B cell (primary cell): ENCODE data around the gene CCDC78. TPM values are rescaled to one million over a fixed set of nuclear protein-coding genes. Genes with fewer than 3 reads are reported as not detected.
A peak's percentile ranks its signal among the peaks of the same experiment; 100 is the strongest.

Experiments used
- ATAC-seq: fragments of 200-7000 bp; cut with Tn5 transposase; one replicate; pipeline ENCODE4 v1.10.0; 2021; ENCODE audit warnings: low read depth, mild to moderate bottlenecking, moderate number of reproducible peaks, moderate library complexity
- CTCF ChIA-PET: fragments of 350-600 bp; sonication (Branson Sonifier 250); formaldehyde crosslinking; loops from one replicate; lab custom pipeline; 2021; ENCODE audit warnings: antibody characterized with exemption, inconsistent platforms; lab: Charles Lee
- POLR2A ChIA-PET: fragments of 350-600 bp; sonication (Branson Sonifier 250); formaldehyde crosslinking; loops from one replicate; lab custom pipeline; 2021; ENCODE audit warnings: antibody characterized with exemption; lab: Charles Lee
- DNase-seq: peaks from one replicate; pipeline ENCODE4 v3.0.0; 2013
- H2AFZ ChIP-seq: 2 replicates; pipeline ENCODE4 v1.6.1; 2012; ENCODE audit warnings: mild to moderate bottlenecking, low read depth, low read length; ENCODE audit not compliant: insufficient read depth, poor library complexity, severe bottlenecking
- H3K27ac ChIP-seq, 2 donors: 1 replicate in 1 of 2; 2 replicates in 1 of 2; pipeline ENCODE4 v1.5.1; 2012 to 2013; ENCODE audit warnings: low read length in 2 of 2, mild to moderate bottlenecking in 2 of 2, moderate library complexity in 1 of 2
- H3K27me3 ChIP-seq, 4 experiments: fragments of 200-600 bp in 1 of 4; sonication (generic) in 1 of 4; replicated peaks in 1 of 4; 1 replicate in 2 of 4; 2 replicates in 2 of 4; pipeline versions ENCODE4 v1.6.1 to v1.7.0; 2013 to 2016; ENCODE audit warnings: low read length in 3 of 4, mild to moderate bottlenecking in 2 of 4, mixed read lengths in 1 of 4, moderate library complexity in 1 of 4; ENCODE audit not compliant: insufficient read depth in 4 of 4, control insufficient read depth in 3 of 4; ENCODE audit errors: control extremely low read depth in 1 of 4
- H3K36me3 ChIP-seq, 2 experiments: replicated peaks in 1 of 2; 1 replicate in 1 of 2; 2 replicates in 1 of 2; pipeline versions ENCODE4 v1.6.1 to v1.7.1; 2013; ENCODE audit warnings: low read length in 1 of 2; ENCODE audit not compliant: insufficient read depth in 2 of 2, control insufficient read depth in 1 of 2; ENCODE audit errors: control extremely low read depth in 1 of 2, extremely low read depth in 1 of 2
- H3K4me1 ChIP-seq, 2 donors: fragments of 200-600 bp in 1 of 2; sonication (generic) in 1 of 2; 1 replicate in 1 of 2; 2 replicates in 1 of 2; pipeline versions ENCODE4 v1.5.1 to v1.6.1; 2013 to 2017; ENCODE audit warnings: low read length in 2 of 2; ENCODE audit not compliant: control insufficient read depth in 2 of 2, insufficient read depth in 2 of 2
- H3K4me2 ChIP-seq: replicated peaks from 2 replicates; pipeline ENCODE3; 2012; ENCODE audit warnings: mild to moderate bottlenecking, low read depth, low read length; ENCODE audit not compliant: poor library complexity, severe bottlenecking
- H3K4me3 ChIP-seq, 5 experiments: fragments of 200-600 bp in 1 of 5; sonication (generic) in 1 of 5; 1 replicate in 3 of 5; 2 replicates in 2 of 5; pipeline versions ENCODE4 v1.5.1 to v1.7.0; 2011 to 2016; ENCODE audit warnings: low read length in 4 of 5, mild to moderate bottlenecking in 4 of 5, low read depth in 2 of 5, control low read depth in 1 of 5, moderate library complexity in 1 of 5; ENCODE audit not compliant: insufficient read depth in 1 of 5; ENCODE audit errors: control extremely low read depth in 1 of 5, extremely low read depth in 1 of 5
- H3K79me2 ChIP-seq: fragments of 200-600 bp; sonication (generic); one replicate; pipeline ENCODE4 v1.6.0; 2016; ENCODE audit warnings: low read length; ENCODE audit not compliant: control insufficient read depth, insufficient read depth
- H3K9ac ChIP-seq: fragments of 200-600 bp; sonication (generic); 2 replicates; pipeline ENCODE4 v1.6.1; 2017; ENCODE audit warnings: mild to moderate bottlenecking, low read length, moderate library complexity
- H3K9me3 ChIP-seq, 3 donors: one replicate each; pipeline versions ENCODE4 v1.6.1 to v1.7.1; 2013; ENCODE audit warnings: low read length in 2 of 3; ENCODE audit not compliant: control insufficient read depth in 2 of 3, insufficient read depth in 1 of 3; ENCODE audit errors: control extremely low read depth in 1 of 3
- H4K20me1 ChIP-seq: 2 replicates; pipeline ENCODE4 v1.6.0; 2012; ENCODE audit warnings: mild to moderate bottlenecking, low read length; ENCODE audit not compliant: insufficient read depth, control insufficient read depth, poor library complexity, severe bottlenecking
- H3K27ac Mint-ChIP-seq: one replicate; pipeline ENCODE4 v1.8.0; 2021; ENCODE audit warnings: mixed read lengths
- H3K27me3 Mint-ChIP-seq: one replicate; pipeline ENCODE4 v1.8.0; 2021; ENCODE audit warnings: mixed read lengths
- H3K4me1 Mint-ChIP-seq: one replicate; pipeline ENCODE4 v1.8.0; 2021; ENCODE audit warnings: mixed read lengths
- H3K4me3 Mint-ChIP-seq: one replicate; pipeline ENCODE4 v1.8.0; 2021; ENCODE audit warnings: mixed read lengths
- H3K9me3 Mint-ChIP-seq: one replicate; pipeline ENCODE4 v1.8.0; 2022; ENCODE audit warnings: mixed read lengths; ENCODE audit not compliant: insufficient read depth
- CTCF ChIP-seq: fragments of 200-600 bp; IDR thresholded peaks from one replicate; pipeline ENCODE4 v1.8.0; 2022; ENCODE audit warnings: antibody characterized with exemption, mild to moderate bottlenecking
- EZH2 ChIP-seq: IDR thresholded peaks from 2 replicates; pipeline ENCODE4 v1.6.1; 2012; ENCODE audit warnings: borderline replicate concordance, low read depth, mild to moderate bottlenecking, moderate library complexity, low read length; ENCODE audit not compliant: insufficient read depth, poor library complexity, severe bottlenecking
- WGBS: methylation state at CpG from one replicate; pipeline ENCODE4 v1.1.5; 2013; ENCODE audit warnings: missing lambda C conversion rate; ENCODE audit not compliant: insufficient coverage; 5-methylcytosine and 5-hydroxymethylcytosine counted together
- intact Hi-C: fragments of 100-400 bp; cut with micrococcal nuclease; formaldehyde crosslinking; loops from one replicate; pipeline ENCODE4 v1.10.0; 2022
- polyA plus RNA-seq: library from polyadenylated mRNA; depleted of rRNA; stranded (reverse); fragments of >200 nt; gene quantifications from 2 replicates; pipeline ENCODE4 v1.2.3, GENCODE V29; 2012
- total RNA-seq, 2 donors: library from RNA; stranded (reverse); fragments of 120-200 nt in 1 of 2; gene quantifications; 1 replicate in 1 of 2; 2 replicates in 1 of 2; pipeline versions ENCODE4 v1.2.3 to v1.2.4, GENCODE V29; 2013 to 2022

Gene CCDC78
- total and polyA plus RNA-seq, 2 donors (not counting 1 experiment from before 2014, with no cell fraction given), result 11.8 to 34.2 TPM

- WGBS, result 94% methylated on average over 37 of the region's 37 CpGs
- Histone ChIP-seq H3K36me3 (peaks cover 0 to 32% of the 10 kb centered on the region in 2 experiments), H3K4me1 (peaks cover 10 to 28% of the 10 kb centered on the region in 2 donors), H3K4me2 (no peak overlapping the region), H3K27ac (no peak overlapping the region), H3K9ac (no peak overlapping the region), H3K79me2 (no peaks in the 10 kb centered on the region), H4K20me1 (peaks cover 14% of the 10 kb centered on the region), H2AFZ (no peak overlapping the region), H3K4me3 (no peak overlapping the region), H3K27me3 (no peaks in the 10 kb centered on the region), H3K9me3 (no peaks in the 10 kb centered on the region)
- H3K27me3 Mint-ChIP-seq, result no peaks in the 10 kb centered on the region
- peaks cover 16% of the 10 kb centered on the region for H3K4me1 Mint-ChIP-seq
- no peak for ATAC-seq
- intact Hi-C loops, result loop anchor here (5.0 kb wide), 1 partner anchor 882 kb away; the partner anchor contains the start of genes CRAMP1 and IFT140
- H3K27ac Mint-ChIP-seq, result peak overlapping the region; percentile 10
- CTCF ChIA-PET, result interaction anchor here (0.5 to 1.2 kb wide), 2 partner anchors 12 to 18 kb away, joined by 3 to 4 read pairs; no protein-coding TSS in a partner anchor
- DNase-seq, result no peak
- H3K4me3 Mint-ChIP-seq, result peak overlapping the region; percentile 19
- TF ChIP-seq CTCF (no peak), EZH2 (no peak)
- H3K9me3 Mint-ChIP-seq, result no peaks in the 10 kb centered on the region
- POLR2A ChIA-PET, result no interaction called here
Observed at GRCh38 chr16:729768-730665, 3.8 kb upstream of the CCDC78 start.
